Colonic mucosa (tissue), 4 donors: Measurements from ENCODE around the gene MBTD1. TPM values are rescaled to one million over a fixed set of nuclear protein-coding genes. Genes with fewer than 3 reads are reported as not detected.

Source experiments
- DNase-seq: peaks from one replicate; pipeline ENCODE4 v3.0.0-alpha.2; 2020
- H3K27ac ChIP-seq: fragments of 200-600 bp; one replicate; pipeline ENCODE4 v1.8.0; 2021
- H3K27me3 ChIP-seq: fragments of 200-600 bp; one replicate; pipeline ENCODE4 v1.8.0; 2021
- H3K36me3 ChIP-seq: fragments of 200-600 bp; one replicate; pipeline ENCODE4 v1.8.0; 2021
- H3K4me1 ChIP-seq: fragments of 200-600 bp; one replicate; pipeline ENCODE4 v1.8.0; 2021; ENCODE audit warnings: mild to moderate bottlenecking
- H3K4me3 ChIP-seq: fragments of 200-600 bp; one replicate; pipeline ENCODE4 v1.8.0; 2021
- H3K9ac ChIP-seq, 2 donors: one replicate each; pipeline ENCODE4 v1.7.0; 2013; ENCODE audit warnings: control low read depth in 2 of 2, low read depth in 2 of 2, low read length in 2 of 2
- H3K9me3 ChIP-seq: fragments of 200-600 bp; one replicate; pipeline ENCODE4 v1.8.0; 2021
- CTCF ChIP-seq: fragments of 200-600 bp; IDR thresholded peaks from one replicate; pipeline ENCODE4 v1.8.0; 2022; ENCODE audit warnings: antibody characterized with exemption, mild to moderate bottlenecking
- intact Hi-C: fragments of 100-400 bp; cut with DNase I; formaldehyde crosslinking; loops from one replicate; pipeline ENCODE4 v1.14.1; 2022
- total RNA-seq, 2 donors: library from RNA; stranded (reverse); fragmentation: NEBNext Ultra II Directional in 1 of 2; extraction: Animal tissue kit (Norgen Biotek cat#: 25700) in 1 of 2; gene quantifications; one replicate each; pipeline ENCODE4 v1.2.1, GENCODE V29; 2021
- donor health status: healthy.
- donor health status: DM: no; HTN: no; CAD: no.
- donor health status: DM: no; HTN: no; CAD: no.

Gene MBTD1
- total RNA-seq, 2 donors from 2014 or later: 11.3 to 14.9 TPM

- Histone ChIP-seq H3K27ac (no peak overlapping the region), H3K9ac (no peak overlapping the region), H3K9me3 (no peaks in the 10 kb centered on the region), H3K36me3 (no peaks in the 10 kb centered on the region), H3K4me1 (no peaks in the 10 kb centered on the region), H3K27me3 (no peaks in the 10 kb centered on the region), H3K4me3 (no peak overlapping the region)
- intact Hi-C loops: no loop called here
- TF ChIP-seq CTCF: no peak
- DNase-seq: no peak
Observed at GRCh38 chr17:51200846-51201245, 59.0 kb downstream of the MBTD1 start.

GRCh38 chr17:51200295-51200694, 59.6 kb downstream of the MBTD1 start:
- Histone ChIP-seq H3K36me3 (no peaks in the 10 kb centered on the region), H3K4me1 (no peaks in the 10 kb centered on the region), H3K9me3 (no peaks in the 10 kb centered on the region), H3K27ac (no peak overlapping the region), H3K27me3 (no peaks in the 10 kb centered on the region), H3K9ac (no peak overlapping the region), H3K4me3 (no peak overlapping the region)
- DNase-seq: no peak
- intact Hi-C loops: no loop called here
- no peak for TF ChIP-seq CTCF

GRCh38 chr17:51197754-51198153, 62.1 kb downstream of the MBTD1 start:
- Histone ChIP-seq H3K27me3 (no peaks in the 10 kb centered on the region), H3K36me3 (peaks cover 5% of the 10 kb centered on the region), H3K9me3 (no peaks in the 10 kb centered on the region), H3K9ac (no peak overlapping the region), H3K4me3 (no peak overlapping the region), H3K27ac (no peak overlapping the region), H3K4me1 (no peaks in the 10 kb centered on the region)
- intact Hi-C loops: no loop called here
- no peak for DNase-seq
- no peak for TF ChIP-seq CTCF

GRCh38 chr17:51191895-51192294, 68.0 kb downstream of the MBTD1 start:
- no peak overlapping the region for H3K9ac ChIP-seq
- no peaks in the 10 kb centered on the region for H3K4me1 ChIP-seq
- H3K9me3 ChIP-seq: no peaks in the 10 kb centered on the region
- intact Hi-C loops: no loop called here
- H3K36me3 ChIP-seq: peaks cover 5% of the 10 kb centered on the region
- no peaks in the 10 kb centered on the region for H3K27me3 ChIP-seq
- TF ChIP-seq CTCF: no peak
- H3K4me3 ChIP-seq: no peak overlapping the region
- no peak for DNase-seq
- no peak overlapping the region for H3K27ac ChIP-seq

GRCh38 chr17:51189628-51190027, 70.2 kb downstream of the MBTD1 start:
- H3K36me3 ChIP-seq: peaks cover 5% of the 10 kb centered on the region
- no peaks in the 10 kb centered on the region for H3K9me3 ChIP-seq
- no peak overlapping the region for H3K4me3 ChIP-seq
- H3K4me1 ChIP-seq: no peaks in the 10 kb centered on the region
- DNase-seq: no peak
- H3K27ac ChIP-seq: no peak overlapping the region
- H3K9ac ChIP-seq: no peak overlapping the region
- intact Hi-C loops: no loop called here
- no peak for TF ChIP-seq CTCF
- no peaks in the 10 kb centered on the region for H3K27me3 ChIP-seq

- DNase-seq: no peak
- Histone ChIP-seq H3K9ac (no peak overlapping the region), H3K27me3 (no peaks in the 10 kb centered on the region), H3K4me3 (no peak overlapping the region), H3K4me1 (no peaks in the 10 kb centered on the region), H3K27ac (no peak overlapping the region), H3K36me3 (peaks cover 5% of the 10 kb centered on the region), H3K9me3 (no peaks in the 10 kb centered on the region)
- no peak for TF ChIP-seq CTCF
- intact Hi-C loops: no loop called here
Observed at GRCh38 chr17:51189162-51189561, 70.7 kb downstream of the MBTD1 start.
